Karpas-422 (cell line): ENCODE data around the gene DCTN3. TPM values are rescaled to one million over a fixed set of nuclear protein-coding genes. Genes with fewer than 3 reads are reported as not detected.

Experiments
- DNase-seq: peaks from one replicate; pipeline ENCODE4 v3.0.0-alpha.2; 2015
- H2AFZ ChIP-seq: fragments of 200-600 bp; sonication (generic); 2 replicates; pipeline ENCODE4 v1.6.1; 2014; ENCODE audit warnings: antibody characterized with exemption, low read length, mixed read lengths
- H3K27ac ChIP-seq: fragments of 200-600 bp; sonication (generic); 2 replicates; pipeline ENCODE4 v1.5.1; 2014; ENCODE audit warnings: mild to moderate bottlenecking, low read length, moderate library complexity
- H3K27me3 ChIP-seq: fragments of 200-600 bp; sonication (generic); 2 replicates; pipeline ENCODE4 v1.6.1; 2014; ENCODE audit warnings: low read length, mixed read lengths
- H3K36me3 ChIP-seq: fragments of 200-600 bp; sonication (generic); 2 replicates; pipeline ENCODE4 v1.6.1; 2014; ENCODE audit warnings: low read length, mixed read lengths; ENCODE audit not compliant: insufficient read depth
- H3K4me1 ChIP-seq: fragments of 200-600 bp; sonication (generic); 2 replicates; pipeline ENCODE4 v1.6.1; 2014; ENCODE audit warnings: mild to moderate bottlenecking, low read length, mixed read lengths
- H3K4me2 ChIP-seq: fragments of 200-600 bp; sonication (generic); 2 replicates; pipeline ENCODE4 v1.6.1; 2014; ENCODE audit warnings: low read length, low read depth, mild to moderate bottlenecking; ENCODE audit not compliant: poor library complexity, severe bottlenecking
- H3K4me3 ChIP-seq: fragments of 200-600 bp; sonication (generic); 2 replicates; pipeline ENCODE4 v1.5.1; 2014; ENCODE audit warnings: mild to moderate bottlenecking, antibody characterized with exemption, low read length, mixed read lengths
- H3K79me2 ChIP-seq: fragments of 200-600 bp; sonication (generic); 2 replicates; pipeline ENCODE4 v1.6.1; 2014; ENCODE audit warnings: mild to moderate bottlenecking, low read length, mixed read lengths
- H3K9ac ChIP-seq: fragments of 200-600 bp; sonication (generic); 2 replicates; pipeline ENCODE4 v1.6.0; 2014; ENCODE audit warnings: low read length
- H3K9me2 ChIP-seq: fragments of 200-600 bp; sonication (generic), shearing (Covaris generic); replicated peaks from 2 replicates; pipeline ENCODE4 v1.6.0; 2014; ENCODE audit warnings: mild to moderate bottlenecking, low read length, moderate library complexity; ENCODE audit not compliant: insufficient read depth
- H3K9me3 ChIP-seq: fragments of 300-700, 200-600 bp; sonication (generic); 2 replicates; pipeline ENCODE4 v1.6.1; 2014; ENCODE audit warnings: low read length, mixed read lengths
- H4K20me1 ChIP-seq: fragments of 200-600 bp; sonication (generic); 2 replicates; pipeline ENCODE4 v1.6.1; 2014; ENCODE audit warnings: mild to moderate bottlenecking, antibody characterized with exemption, low read length, low read depth; ENCODE audit not compliant: insufficient read depth
- total RNA-seq: library from RNA; depleted of rRNA; stranded (reverse); fragments of >200 nt; shearing (Covaris generic); gene quantifications from 2 replicates; pipeline ENCODE4 v1.2.3, GENCODE V29; 2014; ENCODE audit warnings: low replicate concordance

Gene DCTN3
- total RNA-seq, 1 experiment from 2014 or later = 75.9 TPM

GRCh38 chr9:34651321-34651720 is 31.0 kb upstream of the DCTN3 start:
- H3K9me2 ChIP-seq = no peaks in the 10 kb centered on the region
- no peaks in the 10 kb centered on the region for H3K27me3 ChIP-seq
- H3K4me3 ChIP-seq = no peak overlapping the region
- peaks cover 12% of the 10 kb centered on the region for H3K79me2 ChIP-seq
- no peak overlapping the region for H3K27ac ChIP-seq
- H3K9me3 ChIP-seq = no peaks in the 10 kb centered on the region
- H3K4me1 ChIP-seq = peaks cover 11% of the 10 kb centered on the region
- H3K9ac ChIP-seq = no peak overlapping the region
- H2AFZ ChIP-seq = no peak overlapping the region
- DNase-seq = no peak
- no peaks in the 10 kb centered on the region; the same call in 1 of the 2 replicates for H4K20me1 ChIP-seq
- no peak overlapping the region for H3K4me2 ChIP-seq
- H3K36me3 ChIP-seq = peaks cover 5% of the 10 kb centered on the region; the same call in 1 of the 2 replicates

- Histone ChIP-seq H3K9me3 (no peaks in the 10 kb centered on the region), H3K27ac (no peak overlapping the region), H3K4me1 (peaks cover 15% of the 10 kb centered on the region), H3K79me2 (peaks cover 12% of the 10 kb centered on the region), H3K27me3 (no peaks in the 10 kb centered on the region), H3K4me3 (no peak overlapping the region), H4K20me1 (no peaks in the 10 kb centered on the region; the same call in 1 of the 2 replicates), H3K9ac (no peak overlapping the region), H3K4me2 (no peak overlapping the region), H3K36me3 (peaks cover 5% of the 10 kb centered on the region; the same call in 1 of the 2 replicates), H2AFZ (no peak overlapping the region), H3K9me2 (no peaks in the 10 kb centered on the region)
- no peak for DNase-seq
Observed at GRCh38 chr9:34650816-34651215, 30.5 kb upstream of the DCTN3 start.

GRCh38 chr9:34648673-34649072 is 28.4 kb upstream of the DCTN3 start:
- Histone ChIP-seq H3K4me3 (no peak overlapping the region), H3K79me2 (peaks cover 12% of the 10 kb centered on the region), H3K4me2 (no peak overlapping the region), H3K9ac (no peak overlapping the region), H3K27me3 (no peaks in the 10 kb centered on the region), H2AFZ (no peak overlapping the region), H3K36me3 (peaks cover 5% of the 10 kb centered on the region; the same call in 1 of the 2 replicates), H3K4me1 (peaks cover 15% of the 10 kb centered on the region), H3K9me2 (no peaks in the 10 kb centered on the region), H4K20me1 (no peaks in the 10 kb centered on the region; the same call in 1 of the 2 replicates), H3K9me3 (no peaks in the 10 kb centered on the region), H3K27ac (no peak overlapping the region)
- DNase-seq = no peak

- peak overlapping the region; percentile 88 for H3K4me3 ChIP-seq
- H3K79me2 ChIP-seq = peaks cover 12% of the 10 kb centered on the region
- H3K9me2 ChIP-seq = no peaks in the 10 kb centered on the region
- H2AFZ ChIP-seq = no peak overlapping the region
- H4K20me1 ChIP-seq = no peaks in the 10 kb centered on the region; the same call in 1 of the 2 replicates
- H3K4me2 ChIP-seq = peak overlapping the region; percentile 78
- no peak overlapping the region for H3K27ac ChIP-seq
- peaks cover 15% of the 10 kb centered on the region for H3K4me1 ChIP-seq
- no peaks in the 10 kb centered on the region for H3K9me3 ChIP-seq
- peaks cover 5% of the 10 kb centered on the region; the same call in 1 of the 2 replicates for H3K36me3 ChIP-seq
- no peak for DNase-seq
- peak overlapping the region; percentile 89 for H3K9ac ChIP-seq
- no peaks in the 10 kb centered on the region for H3K27me3 ChIP-seq
Observed at GRCh38 chr9:34647651-34648050, 27.4 kb upstream of the DCTN3 start.

- Histone ChIP-seq H3K9me2 (no peaks in the 10 kb centered on the region), H3K27ac (no peak overlapping the region), H3K79me2 (peaks cover 12% of the 10 kb centered on the region), H3K9ac (peak overlapping the region; percentile 89), H3K36me3 (peaks cover 5% of the 10 kb centered on the region; the same call in 1 of the 2 replicates), H4K20me1 (no peaks in the 10 kb centered on the region; the same call in 1 of the 2 replicates), H3K4me3 (peak overlapping the region; percentile 88), H3K4me1 (peaks cover 15% of the 10 kb centered on the region), H2AFZ (peak overlapping the region; percentile 89; the same call in 1 of the 2 replicates), H3K27me3 (no peaks in the 10 kb centered on the region), H3K4me2 (peak overlapping the region; percentile 78), H3K9me3 (no peaks in the 10 kb centered on the region)
- no peak for DNase-seq
Observed at GRCh38 chr9:34647084-34647403, 26.7 kb upstream of the DCTN3 start.

GRCh38 chr9:34646211-34647083 is 26.2 kb upstream of the DCTN3 start, which contains the start of gene GALT:
Gene GALT (plus strand): TSS chr9:34646675. CDS start chr9:34646705, 30 bp downstream.
- H3K27ac ChIP-seq = no peak within 1 kb of the TSS
- H3K4me1 ChIP-seq = peaks cover 15% of the 10 kb centered on the region
- H3K9me3 ChIP-seq = no peaks in the 10 kb centered on the region
- peak within 1 kb of the TSS; percentile 89 for H2AFZ ChIP-seq
- H3K79me2 ChIP-seq = peaks cover 12% of the 10 kb centered on the region
- no peaks in the 10 kb centered on the region for H3K27me3 ChIP-seq
- no peaks in the 10 kb centered on the region for H3K9me2 ChIP-seq
- peaks cover 5% of the 10 kb centered on the region; the same call in 1 of the 2 replicates for H3K36me3 ChIP-seq
- peak; percentile 97 for DNase-seq
- peak within 1 kb of the TSS; percentile 89 for H3K9ac ChIP-seq
- peak within 1 kb of the TSS; percentile 78 for H3K4me2 ChIP-seq
- H4K20me1 ChIP-seq = no peaks in the 10 kb centered on the region; the same call in 1 of the 2 replicates
- H3K4me3 ChIP-seq = peak within 1 kb of the TSS; percentile 88

GRCh38 chr9:34644766-34645314 is 24.5 kb upstream of the DCTN3 start:
- Histone ChIP-seq H3K4me2 (no peak overlapping the region), H3K9me2 (no peaks in the 10 kb centered on the region), H4K20me1 (no peaks in the 10 kb centered on the region; the same call in 1 of the 2 replicates), H3K4me1 (peaks cover 15% of the 10 kb centered on the region), H3K79me2 (peaks cover 12% of the 10 kb centered on the region), H3K27ac (no peak overlapping the region), H3K27me3 (no peaks in the 10 kb centered on the region), H3K9me3 (no peaks in the 10 kb centered on the region), H3K36me3 (peaks cover 5% of the 10 kb centered on the region; the same call in 1 of the 2 replicates), H3K4me3 (no peak overlapping the region), H3K9ac (no peak overlapping the region), H2AFZ (no peak overlapping the region)
- DNase-seq = no peak

- Histone ChIP-seq H3K9ac (no peak overlapping the region), H4K20me1 (no peaks in the 10 kb centered on the region; the same call in 1 of the 2 replicates), H3K4me2 (no peak overlapping the region), H2AFZ (no peak overlapping the region), H3K79me2 (peaks cover 7% of the 10 kb centered on the region), H3K4me3 (no peak overlapping the region), H3K4me1 (peaks cover 23% of the 10 kb centered on the region), H3K27me3 (no peaks in the 10 kb centered on the region), H3K36me3 (no peaks in the 10 kb centered on the region), H3K9me3 (no peaks in the 10 kb centered on the region), H3K27ac (no peak overlapping the region), H3K9me2 (no peaks in the 10 kb centered on the region)
- no peak for DNase-seq
Observed at GRCh38 chr9:34642679-34643078, 22.4 kb upstream of the DCTN3 start.
